KG1 (cell line): ENCODE results near the gene ABCC2.

ENCODE experiments used
- DNase-seq: peaks from one replicate; lab custom pipeline; 2025; lab: John Stamatoyannopoulos, UW

Gene ABCC2

DNA sequence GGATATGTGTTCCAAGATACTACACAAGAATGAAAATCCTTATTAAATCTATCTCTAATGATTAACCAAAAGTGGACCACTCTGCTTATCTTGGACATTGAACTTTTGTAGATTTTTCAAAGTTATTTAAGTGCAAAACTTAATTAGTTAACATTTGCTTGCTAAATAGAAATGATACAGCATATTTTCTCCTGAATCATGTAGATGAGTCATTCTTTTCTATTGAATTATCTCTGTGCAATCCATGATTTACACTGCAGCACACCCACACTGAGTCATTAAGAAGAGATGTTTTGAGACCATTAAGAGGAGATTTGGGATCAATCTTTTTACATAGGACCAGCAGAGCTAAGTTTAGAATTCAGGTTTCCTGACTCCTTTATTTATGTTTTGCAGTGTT lies 6.6 kb upstream of the ABCC2 start:
- DNase-seq: no peak

DNA sequence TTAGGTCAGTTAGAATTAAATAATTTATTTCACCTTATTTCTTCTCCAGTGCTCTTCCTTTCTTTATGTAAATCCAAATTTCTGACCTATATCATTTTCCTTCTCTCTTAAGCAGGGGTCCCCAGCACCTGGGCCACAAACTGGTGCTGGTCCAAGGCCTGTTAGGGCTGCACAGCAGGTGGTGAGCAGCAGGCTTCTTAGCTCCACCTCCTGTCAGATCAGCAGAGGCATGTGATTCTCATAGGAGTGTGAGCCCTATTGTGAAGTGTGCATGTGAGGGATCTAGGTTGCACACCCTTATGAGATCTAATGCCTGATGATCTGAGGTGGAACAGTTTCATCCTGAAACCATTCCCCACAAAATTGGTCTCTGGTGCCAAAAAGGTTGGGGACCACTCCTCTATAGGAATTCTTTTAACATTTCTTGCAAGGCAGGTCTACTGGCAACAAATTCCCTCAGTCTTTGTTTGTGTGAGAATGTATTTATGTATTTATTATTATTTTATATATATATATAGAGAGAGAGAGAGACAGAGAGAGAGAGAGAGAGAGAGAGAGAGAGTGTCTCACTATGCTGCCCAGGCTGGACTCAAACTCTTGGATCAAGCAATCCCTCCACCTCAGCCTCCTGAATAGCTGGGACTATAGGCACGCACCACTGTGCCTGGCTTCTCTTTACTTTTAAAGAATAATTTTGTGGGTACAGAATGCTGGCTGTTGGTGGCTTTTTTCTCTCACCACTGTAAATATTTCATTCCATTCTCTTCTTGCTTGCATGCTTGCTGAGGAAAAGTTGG lies 4.3 kb upstream of the ABCC2 start:
- no peak for DNase-seq

DNA sequence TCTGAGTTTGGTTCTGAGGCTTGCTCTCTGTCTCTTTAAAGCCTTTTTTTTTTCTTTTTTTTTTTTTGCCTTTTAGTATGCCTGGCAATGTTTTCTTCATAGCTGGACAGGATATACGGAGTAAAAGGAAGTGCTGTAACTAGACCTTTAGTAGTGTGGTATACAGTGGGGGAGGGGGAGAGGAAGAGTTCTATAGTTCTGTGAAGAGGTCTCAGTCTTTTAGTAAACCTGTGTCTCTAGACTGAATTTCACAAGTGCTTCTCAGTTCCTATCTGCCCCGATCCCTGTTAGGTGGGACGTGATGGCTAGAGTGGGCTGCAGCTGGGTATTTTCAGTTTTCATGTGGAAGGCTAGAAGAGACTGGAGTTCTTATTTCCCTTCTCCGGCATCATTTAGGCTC lies 3.1 kb upstream of the ABCC2 start:
- DNase-seq: peak; percentile 44

DNA sequence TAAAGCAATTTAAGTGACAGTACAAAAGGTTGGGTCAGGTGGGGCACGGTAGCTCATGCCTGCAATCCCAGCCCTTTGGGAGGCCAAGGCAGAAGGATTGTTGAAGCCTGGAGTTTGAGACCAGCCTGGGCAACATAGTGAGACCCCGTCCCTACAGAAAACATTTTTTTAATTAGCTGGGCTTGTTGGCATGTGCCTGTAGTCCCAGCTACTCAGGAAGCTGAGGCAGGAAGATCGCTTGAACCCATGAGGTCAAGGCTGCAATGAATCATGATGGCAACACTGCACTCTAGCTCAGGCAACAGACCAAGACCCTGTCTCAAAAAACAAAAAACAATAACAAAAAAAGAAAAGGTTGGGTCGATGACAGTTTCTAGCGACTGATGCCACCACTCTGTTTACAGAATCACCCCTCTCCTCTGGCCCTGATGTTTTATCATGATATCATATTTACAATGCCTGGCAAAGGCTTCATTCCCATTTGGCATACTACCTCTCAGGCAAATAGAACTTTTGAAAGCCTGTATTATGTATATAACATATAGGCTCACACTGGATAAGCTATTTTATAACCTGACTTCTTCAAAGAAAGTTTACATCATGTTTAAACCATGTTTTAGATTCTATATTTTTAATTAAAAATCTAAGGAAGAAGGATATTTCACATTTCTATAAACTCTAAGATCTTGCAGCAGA lies 558 bp upstream of the ABCC2 start:
- no peak for DNase-seq

DNA sequence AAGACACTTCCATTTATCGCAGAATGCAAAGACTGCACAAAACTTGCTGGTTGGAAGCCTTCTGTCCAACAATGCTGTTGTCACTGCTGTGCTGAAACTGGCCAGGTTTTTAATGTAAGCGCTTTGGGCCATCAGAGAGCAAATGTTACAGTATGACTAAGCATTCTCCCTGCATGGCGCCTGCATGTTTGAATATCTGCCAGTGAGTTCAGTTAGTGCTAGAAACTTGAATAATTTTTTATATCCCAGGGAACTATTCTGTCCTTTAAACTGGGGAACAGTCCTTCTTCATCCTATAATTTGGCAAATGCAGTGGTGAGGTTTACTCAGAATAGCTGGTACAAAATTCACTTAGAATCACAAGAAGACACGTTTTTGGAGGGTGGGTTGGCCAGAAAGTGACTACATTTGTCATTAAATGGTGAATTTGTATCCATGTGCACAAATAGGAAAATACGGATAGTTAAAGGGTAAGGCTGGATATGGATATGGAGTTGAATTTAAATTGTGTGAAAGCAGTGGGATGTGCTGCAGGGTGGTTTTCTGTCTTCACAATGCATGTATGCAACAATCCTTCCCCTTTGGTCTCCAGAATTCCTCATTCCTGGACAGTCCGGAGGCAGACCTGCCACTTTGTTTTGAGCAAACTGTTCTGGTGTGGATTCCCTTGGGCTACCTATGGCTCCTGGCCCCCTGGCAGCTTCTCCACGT lies 1.7 kb downstream of the ABCC2 start:
- no peak for DNase-seq

DNA sequence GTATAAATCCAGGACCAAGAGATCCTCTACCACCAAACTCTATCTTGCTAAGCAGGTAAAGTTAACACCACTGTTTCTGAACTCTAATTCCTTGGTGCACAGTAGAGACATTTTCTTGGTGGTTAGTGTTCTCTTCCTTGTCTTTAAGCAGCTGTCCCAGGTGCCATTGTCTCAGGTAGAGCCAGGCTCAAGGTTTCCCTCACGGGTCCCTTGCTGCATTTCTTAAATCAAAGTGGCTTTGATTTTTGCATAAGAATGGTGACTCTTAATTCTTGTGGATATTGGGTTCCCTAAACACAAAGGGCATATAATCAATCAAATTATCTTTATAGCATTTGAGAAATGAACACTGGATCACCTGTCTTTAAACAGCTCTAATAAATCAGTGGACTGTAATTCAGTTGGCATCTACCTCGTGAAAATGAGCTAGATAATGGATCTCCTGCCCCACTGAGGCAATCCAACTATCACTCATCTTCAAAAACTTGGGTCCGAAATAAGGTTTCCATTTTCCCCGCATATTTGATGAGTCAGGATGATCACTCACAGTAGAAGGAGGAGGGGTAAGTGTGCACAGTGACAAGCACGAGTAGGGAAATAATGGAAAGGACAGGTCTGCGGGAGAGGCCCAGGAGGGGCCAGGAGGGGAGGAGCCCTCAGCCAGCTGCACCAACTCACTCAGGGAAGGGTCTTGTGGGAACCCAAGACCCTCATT lies 2.4 kb downstream of the ABCC2 start:
- DNase-seq: no peak

DNA sequence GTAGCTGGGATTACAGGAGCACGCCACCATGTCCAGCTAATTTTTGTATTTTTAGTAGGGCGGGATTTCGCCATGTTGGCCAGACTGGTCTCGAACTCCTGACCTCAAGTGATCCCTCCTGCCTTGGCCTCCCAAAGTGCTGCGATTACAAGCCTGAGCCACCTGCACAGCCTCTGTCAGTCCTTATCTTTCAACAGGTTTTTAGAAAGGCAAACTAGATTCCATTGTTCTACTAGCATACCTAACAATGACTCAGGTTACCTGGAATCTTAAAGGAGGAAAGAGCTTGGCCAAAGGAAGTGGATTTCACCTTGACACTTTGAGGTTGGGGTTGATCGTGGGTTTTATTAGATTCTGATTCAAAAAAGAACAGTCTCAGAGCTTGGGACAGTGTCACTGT lies 3.2 kb downstream of the ABCC2 start:
- DNase-seq: no peak

DNA sequence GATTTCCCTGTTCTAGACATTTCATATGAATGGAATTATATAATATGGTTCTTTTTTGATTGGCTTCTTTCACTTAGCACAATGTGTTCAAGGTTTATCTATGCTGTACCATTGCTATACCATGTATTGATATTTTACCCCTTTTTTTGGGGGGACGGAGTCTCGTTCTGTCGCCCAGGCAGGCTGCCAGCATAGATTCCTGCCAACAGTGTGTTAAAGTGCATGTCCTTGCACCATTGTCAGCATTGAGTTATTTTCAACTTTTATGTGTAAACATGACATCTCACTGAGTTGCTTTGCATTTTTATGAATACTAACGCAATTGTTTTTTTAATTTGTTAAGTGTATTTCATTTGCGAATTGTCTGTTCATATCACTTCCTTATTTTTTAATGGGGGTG lies 4.9 kb downstream of the ABCC2 start:
- no peak for DNase-seq

DNA sequence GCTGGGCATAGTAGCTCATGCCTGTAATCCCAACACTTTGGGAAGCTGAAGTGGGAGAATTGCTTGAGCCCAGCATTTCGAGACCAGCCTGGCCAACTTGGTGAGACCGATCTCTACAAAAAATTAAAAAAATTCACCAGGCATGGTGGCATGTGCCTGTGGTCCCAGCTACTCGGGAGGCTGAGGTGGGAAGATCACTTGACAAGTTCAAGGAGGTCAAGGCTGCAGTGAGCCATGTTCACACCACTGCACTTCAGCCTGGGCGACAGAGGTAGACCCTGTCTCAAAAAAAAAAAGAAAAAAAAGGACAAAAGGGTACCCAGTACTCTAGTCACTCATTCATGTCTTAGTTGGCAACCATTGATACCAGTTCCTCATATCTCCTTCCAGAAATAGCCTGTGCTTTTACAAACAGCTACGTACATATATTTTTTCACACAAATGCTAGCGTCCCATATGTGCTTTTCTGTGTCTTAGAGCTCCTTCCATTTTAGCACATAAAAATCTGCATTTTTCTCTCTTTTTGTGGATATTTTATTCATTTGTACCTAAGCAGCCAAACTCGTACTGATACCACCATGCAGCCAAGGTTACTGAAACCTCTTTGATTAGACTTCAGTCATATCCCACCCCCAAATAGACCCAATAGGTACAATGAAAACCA lies 5.5 kb downstream of the ABCC2 start:
- no peak for DNase-seq

DNA sequence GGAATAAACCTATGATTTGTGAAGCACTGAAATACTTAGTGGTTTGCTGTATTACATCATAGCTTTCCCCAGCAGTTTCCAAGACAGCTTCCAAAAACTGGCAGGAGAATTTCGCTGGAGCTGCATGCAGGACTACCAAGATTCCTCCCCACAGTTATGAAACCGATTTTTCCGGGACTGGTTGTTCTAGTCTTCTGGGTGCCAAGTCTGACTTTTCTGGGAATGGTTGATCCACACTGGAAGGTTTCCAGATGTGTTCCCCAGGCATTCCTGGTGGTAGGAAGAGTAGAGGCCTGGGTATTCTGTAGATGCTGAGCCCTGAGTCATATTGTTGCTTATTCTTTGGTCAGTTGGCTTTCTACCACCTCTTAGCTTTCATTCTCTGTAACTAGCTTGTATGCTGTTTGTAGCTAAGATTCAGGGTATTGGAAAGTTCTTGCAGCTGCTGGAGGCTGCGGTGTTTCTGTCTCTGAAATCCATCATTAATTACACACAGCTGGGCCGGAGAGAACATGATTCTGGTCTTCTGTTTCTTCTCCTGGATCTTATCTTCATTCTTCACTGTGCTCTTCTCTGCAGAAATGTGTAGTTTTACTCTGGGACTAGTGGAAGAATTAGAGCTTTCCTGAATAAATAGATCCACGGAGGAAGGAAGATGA lies 6.3 kb downstream of the ABCC2 start:
- no peak for DNase-seq

DNA sequence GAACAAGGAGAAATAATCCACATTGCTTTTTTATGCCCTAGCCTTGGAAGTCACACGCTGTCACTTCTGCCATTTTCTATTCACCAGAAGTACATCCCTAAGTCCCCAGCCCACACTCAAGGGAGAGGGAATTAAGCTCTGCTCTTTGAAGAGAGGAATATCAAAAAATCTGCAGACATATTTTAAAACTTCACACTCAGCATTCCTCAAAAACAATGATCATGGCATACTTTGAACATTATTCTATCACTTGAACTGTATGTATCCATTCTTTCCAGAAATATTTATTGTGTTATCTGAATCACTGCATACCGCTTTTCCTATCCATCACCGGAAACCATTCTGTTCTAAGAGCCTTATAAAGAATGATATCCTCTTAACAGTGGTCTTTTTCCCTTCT lies 9.4 kb downstream of the ABCC2 start:
- no peak for DNase-seq

DNA sequence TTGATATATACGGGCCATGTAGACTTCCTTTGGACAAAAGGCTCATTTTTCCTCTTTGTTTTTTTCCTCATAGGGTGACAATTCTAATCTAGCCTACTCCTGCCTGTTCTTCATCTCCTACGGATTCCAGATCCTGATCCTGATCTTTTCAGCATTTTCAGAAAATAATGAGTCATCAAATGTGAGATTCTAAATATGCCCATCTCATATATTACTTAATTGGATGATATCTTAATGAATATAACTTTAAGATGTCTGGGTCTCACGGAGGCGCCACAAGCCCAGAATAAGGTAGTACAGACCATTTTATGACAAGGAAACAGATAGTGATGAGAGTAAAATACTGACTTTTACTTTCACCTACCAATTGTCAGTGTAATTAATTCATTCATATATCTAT lies 11.4 kb downstream of the ABCC2 start:
- no peak for DNase-seq

DNA sequence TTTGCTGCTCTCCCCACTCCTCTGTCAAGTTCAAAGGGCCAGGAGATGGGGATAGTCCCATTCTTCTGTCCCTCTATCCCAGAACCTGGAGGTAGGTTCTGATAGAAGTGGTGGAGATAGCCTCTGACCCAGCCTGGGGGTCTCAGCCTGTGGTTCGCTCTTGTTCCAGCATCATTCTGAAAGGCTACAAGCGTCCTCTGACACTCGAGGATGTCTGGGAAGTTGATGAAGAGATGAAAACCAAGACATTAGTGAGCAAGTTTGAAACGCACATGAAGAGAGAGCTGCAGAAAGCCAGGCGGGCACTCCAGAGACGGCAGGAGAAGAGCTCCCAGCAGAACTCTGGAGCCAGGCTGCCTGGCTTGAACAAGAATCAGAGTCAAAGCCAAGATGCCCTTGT lies 14.5 kb downstream of the ABCC2 start:
- DNase-seq: no peak

DNA sequence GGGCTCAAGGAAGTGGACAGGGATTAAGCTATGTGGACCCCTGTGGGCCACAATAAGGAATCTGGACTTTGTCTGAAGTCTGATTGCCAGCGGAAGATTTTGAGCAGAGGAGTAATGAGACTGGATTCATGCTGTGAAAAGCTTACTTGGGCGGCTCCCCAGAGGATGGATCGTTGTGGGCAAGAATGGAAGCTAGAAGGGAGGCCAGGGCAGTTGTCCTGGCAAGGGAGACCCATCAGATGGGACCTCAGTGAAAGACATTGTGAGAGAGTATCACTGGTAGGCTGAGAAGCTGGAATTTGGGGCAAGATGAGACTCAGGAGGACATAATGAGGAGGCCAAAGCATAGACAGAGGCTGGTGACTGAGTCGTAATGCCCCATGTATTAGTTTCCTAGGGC lies 15.6 kb downstream of the ABCC2 start:
- no peak for DNase-seq

DNA sequence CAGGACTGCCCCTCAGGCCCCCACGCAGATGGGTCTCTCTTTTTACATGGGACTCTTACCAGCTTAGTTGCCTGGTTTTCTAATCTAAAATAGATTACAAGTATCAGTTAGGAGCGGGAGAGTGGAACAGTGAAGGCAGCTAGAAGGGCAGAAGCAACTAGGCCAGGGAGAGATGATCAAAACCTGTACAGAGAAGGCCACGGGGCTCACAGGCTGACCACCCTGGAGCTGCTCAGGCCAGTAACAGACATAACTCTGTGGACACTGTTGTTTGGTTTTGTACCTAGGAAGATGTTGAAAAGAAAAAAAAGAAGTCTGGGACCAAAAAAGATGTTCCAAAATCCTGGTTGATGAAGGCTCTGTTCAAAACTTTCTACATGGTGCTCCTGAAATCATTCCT lies 16.5 kb downstream of the ABCC2 start:
- DNase-seq: no peak

DNA sequence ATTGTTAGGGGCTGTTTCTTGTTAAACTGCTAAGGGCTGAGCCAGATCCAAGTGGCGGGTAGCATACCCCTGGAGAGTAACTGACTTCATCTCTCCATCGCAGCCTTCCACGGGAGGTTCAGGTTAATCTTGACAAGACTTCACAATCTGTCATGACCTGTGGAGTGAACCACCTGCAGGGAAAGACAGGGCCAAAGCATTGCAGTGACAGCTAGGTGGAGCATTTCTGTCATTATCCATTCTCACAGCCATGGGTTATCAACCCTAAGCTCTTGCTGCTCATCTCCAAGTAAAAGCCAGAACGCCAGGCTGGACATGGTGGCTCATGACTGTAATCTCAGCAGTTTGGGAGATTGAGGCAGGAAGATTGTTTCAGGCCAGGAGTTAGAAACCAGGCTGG lies 17.2 kb downstream of the ABCC2 start:
- no peak for DNase-seq

DNA sequence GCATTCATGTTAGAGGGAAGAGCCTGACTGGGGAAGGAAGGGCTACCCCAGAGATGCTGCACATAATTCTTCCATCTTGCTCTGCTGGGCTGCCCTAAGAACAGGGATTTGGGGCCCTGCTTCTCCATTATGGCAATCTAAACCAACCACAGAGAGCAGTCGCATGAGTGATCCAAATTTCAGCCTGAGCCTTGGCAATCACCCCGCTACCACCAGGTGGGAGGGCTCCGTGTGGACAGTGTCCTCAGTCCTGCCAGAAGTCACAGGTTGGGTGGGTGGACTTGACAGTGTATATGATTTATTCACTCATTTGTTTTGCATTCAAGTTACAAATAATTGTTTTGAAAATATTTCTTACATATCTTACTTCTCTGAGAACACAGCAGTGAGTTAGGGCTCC lies 22.0 kb downstream of the ABCC2 start:
- DNase-seq: no peak

DNA sequence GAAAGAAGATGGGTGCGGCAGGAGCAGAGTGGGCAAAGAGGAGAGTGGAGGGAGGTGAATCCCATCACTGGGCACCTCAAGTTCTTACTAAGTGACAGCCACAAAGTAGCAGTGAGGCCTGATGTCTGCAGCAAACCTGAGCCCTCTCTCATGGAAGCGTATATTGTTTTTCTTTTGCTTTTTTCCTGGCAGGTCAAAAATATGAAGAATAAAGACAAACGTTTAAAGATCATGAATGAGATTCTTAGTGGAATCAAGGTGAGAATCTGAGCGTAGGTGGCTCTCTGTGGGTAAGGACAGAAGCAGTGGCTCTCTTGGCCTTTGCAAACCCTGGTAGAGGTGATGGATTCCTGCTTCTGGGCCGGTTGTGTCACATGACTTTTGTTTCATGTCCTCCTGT lies 22.8 kb downstream of the ABCC2 start:
- DNase-seq: no peak

DNA sequence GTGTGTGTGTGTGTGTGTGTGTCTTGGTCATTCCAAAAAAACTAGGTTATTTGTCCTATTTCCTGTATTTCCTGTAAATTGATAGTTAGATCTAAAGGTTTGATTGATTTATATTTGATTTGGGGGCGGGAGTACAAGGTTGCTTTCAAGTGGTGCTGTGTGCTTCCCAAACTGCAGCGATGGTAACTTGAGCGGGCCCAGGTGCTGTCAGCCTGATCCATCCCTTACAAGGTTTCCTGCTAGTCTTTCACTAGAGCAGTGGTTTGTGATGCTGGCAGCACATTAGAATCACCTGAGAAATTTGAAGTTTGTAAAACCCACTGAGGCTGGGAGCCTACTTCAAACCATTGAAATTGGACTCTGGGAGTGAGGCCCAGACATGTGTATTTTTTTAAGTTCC lies 23.7 kb downstream of the ABCC2 start:
- DNase-seq: no peak

DNA sequence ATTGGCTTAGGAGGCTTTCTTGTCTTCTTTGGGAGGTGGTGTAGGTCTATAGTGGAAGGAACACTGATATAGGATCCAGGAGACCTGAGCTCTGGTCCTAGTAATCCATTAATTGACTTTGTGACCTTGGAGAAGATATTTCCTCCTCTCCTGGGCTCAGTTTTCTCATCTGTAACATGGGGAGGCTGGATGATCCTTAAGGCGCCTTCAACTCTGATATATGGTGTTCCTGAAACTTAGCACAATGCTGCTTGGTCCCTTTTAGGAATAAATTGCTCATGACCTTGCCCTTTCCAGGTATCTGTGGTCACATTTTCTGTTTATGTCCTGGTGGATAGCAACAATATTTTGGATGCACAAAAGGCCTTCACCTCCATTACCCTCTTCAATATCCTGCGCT lies 25.3 kb downstream of the ABCC2 start:
- DNase-seq: no peak

DNA sequence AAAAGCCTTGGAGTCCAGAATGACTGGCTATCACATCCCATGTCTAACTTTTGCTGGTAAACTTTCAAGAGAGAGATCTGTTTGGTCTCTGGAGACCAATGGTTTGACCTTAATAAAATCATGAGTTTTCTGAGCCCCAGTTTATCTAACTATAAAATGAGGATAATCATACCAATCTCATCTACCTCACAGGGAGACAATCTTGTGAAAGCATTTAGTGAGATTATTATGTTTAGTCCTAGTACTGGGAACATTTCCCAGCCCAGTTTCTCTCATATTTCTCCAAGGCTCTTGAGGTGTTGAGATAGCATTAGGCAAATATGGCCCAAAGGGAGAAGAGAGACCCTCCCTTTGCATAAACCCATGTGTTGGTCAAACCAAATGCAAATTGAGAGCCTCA lies 25.8 kb downstream of the ABCC2 start:
- no peak for DNase-seq

DNA sequence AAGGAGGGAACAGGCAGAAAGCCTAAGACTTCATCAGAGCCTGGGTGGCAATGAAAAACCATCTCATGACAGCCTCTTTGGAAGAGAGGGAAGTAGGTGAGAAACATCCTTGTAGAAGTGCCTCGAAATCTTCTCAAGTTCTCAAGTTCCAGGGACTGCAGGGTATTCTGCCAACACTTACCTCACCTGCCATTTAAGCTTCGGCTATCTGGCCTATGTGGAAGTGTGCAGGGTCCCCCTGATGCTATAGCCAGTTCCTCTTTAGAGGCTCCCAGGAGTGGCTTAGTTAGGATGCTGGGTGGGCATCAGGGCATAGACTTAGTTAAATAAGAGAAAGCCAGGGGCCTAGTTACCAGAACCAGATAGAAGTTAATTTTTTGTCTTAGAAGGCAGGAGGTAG lies 27.0 kb downstream of the ABCC2 start:
- DNase-seq: no peak
